ENCODE measurements around the gene CCL24. TPM values are rescaled to one million over a fixed set of nuclear protein-coding genes. Genes with fewer than 3 reads are reported as not detected.

CCL24 gene
- not detected for total RNA-seq

GRCh38 chr7:75813781-75814236, at the start of gene CCL24:
CCL24 (minus strand) TSS chr7:75813806; CDS start chr7:75813715, 91 bp downstream.

GRCh38 chr7:75772081-75773077, 41.2 kb downstream of the CCL24 start, which contains the start of gene CCL26:
CCL26 (minus strand) TSS chr7:75772211; CDS start chr7:75772176, 35 bp downstream.

Other genes starting within 250 kb of the CCL24 start
- gene HIP1, start 74.9 kb downstream of the CCL24 start, total RNA-seq: 1 to 10 TPM; 1.4 to 1.8 TPM
- gene CCL26, start 41.6 kb downstream of the CCL24 start, total RNA-seq: not detected
- gene RHBDD2, start 65.2 kb upstream of the CCL24 start, total RNA-seq: 10 to 100 TPM; 25.0 to 25.5 TPM
- 10 to 100 TPM; 44.0 to 44.6 TPM for gene POR, start 101.3 kb upstream of the CCL24 start, total RNA-seq
- gene TMEM120A, start 180.8 kb upstream of the CCL24 start, total RNA-seq: 10 to 100 TPM; 26.0 to 27.8 TPM
- 10 to 100 TPM; 27.4 to 28.7 TPM for gene STYXL1, start 234.2 kb upstream of the CCL24 start, total RNA-seq
- 100 to 1,000 TPM; 135 to 137 TPM for gene MDH2, start 234.3 kb upstream of the CCL24 start, total RNA-seq